Measurements from ENCODE around the gene RPSA.

Gene RPSA

GRCh38 chr3:39378957-39379777, 27.4 kb upstream of the RPSA start:
- no peak overlapping the region for H2AFZ ChIP-seq (ENCODE audit: low read depth)
- H3K4me2 ChIP-seq: no peak overlapping the region
- no peak overlapping the region for H3K9ac ChIP-seq
- TF ChIP-seq, protein P1, sequence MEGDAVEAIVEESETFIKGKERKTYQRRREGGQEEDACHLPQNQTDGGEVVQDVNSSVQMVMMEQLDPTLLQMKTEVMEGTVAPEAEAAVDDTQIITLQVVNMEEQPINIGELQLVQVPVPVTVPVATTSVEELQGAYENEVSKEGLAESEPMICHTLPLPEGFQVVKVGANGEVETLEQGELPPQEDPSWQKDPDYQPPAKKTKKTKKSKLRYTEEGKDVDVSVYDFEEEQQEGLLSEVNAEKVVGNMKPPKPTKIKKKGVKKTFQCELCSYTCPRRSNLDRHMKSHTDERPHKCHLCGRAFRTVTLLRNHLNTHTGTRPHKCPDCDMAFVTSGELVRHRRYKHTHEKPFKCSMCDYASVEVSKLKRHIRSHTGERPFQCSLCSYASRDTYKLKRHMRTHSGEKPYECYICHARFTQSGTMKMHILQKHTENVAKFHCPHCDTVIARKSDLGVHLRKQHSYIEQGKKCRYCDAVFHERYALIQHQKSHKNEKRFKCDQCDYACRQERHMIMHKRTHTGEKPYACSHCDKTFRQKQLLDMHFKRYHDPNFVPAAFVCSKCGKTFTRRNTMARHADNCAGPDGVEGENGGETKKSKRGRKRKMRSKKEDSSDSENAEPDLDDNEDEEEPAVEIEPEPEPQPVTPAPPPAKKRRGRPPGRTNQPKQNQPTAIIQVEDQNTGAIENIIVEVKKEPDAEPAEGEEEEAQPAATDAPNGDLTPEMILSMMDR (conservative IDR thresholded peaks at IDR 0.05; ENCODE audit: low read depth, low read length): no peak
- H3K27me3 ChIP-seq (ENCODE audit: insufficient read depth, low read depth): no peaks in the 10 kb centered on the region
- peaks cover 7% of the 10 kb centered on the region for H3K4me1 ChIP-seq (ENCODE audit: low read depth, poor library complexity, severe bottlenecking)
- no peak overlapping the region for H3K27ac ChIP-seq
- no peak overlapping the region for H3K4me3 ChIP-seq (IDR thresholded peaks at IDR 0.05; ENCODE audit: insufficient read depth, low read depth, low read length)
- no peaks in the 10 kb centered on the region for H3K79me2 ChIP-seq (ENCODE audit: insufficient read depth, low read depth)
- H4K20me1 ChIP-seq (ENCODE audit: insufficient read depth): no peaks in the 10 kb centered on the region
- H3K36me3 ChIP-seq (ENCODE audit: insufficient read depth): no peaks in the 10 kb centered on the region

DNA sequence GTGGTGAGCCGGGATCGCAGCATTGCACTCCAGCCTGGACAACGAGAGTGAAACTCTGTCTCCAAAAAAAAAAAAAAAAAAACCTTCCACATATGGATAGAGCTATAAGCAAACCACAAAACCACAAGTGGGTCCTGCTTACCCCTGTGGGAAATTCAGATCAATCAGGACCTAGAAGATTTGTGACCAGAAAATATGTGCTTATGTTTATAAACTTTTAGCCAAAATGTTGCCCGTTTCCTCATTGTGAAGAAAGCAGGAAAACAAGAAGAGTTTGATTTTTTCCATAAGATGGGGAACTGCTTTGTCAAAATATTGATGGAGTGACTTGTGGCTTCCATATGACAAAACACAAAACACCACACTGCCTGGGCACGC, 26.8 kb upstream of the RPSA start:
- no peaks in the 10 kb centered on the region for H3K36me3 ChIP-seq (ENCODE audit: insufficient read depth)
- H3K27ac ChIP-seq: no peak overlapping the region
- no peak overlapping the region for H2AFZ ChIP-seq (ENCODE audit: low read depth)
- H3K9ac ChIP-seq: no peak overlapping the region
- H4K20me1 ChIP-seq (ENCODE audit: insufficient read depth): no peaks in the 10 kb centered on the region
- TF ChIP-seq, protein P1 (conservative IDR thresholded peaks at IDR 0.05; ENCODE audit: low read depth, low read length): no peak
- H3K27me3 ChIP-seq (ENCODE audit: insufficient read depth, low read depth): no peaks in the 10 kb centered on the region
- peaks cover 7% of the 10 kb centered on the region for H3K4me1 ChIP-seq (ENCODE audit: low read depth, poor library complexity, severe bottlenecking)
- H3K4me3 ChIP-seq (IDR thresholded peaks at IDR 0.05; ENCODE audit: insufficient read depth, low read depth, low read length): no peak overlapping the region
- H3K4me2 ChIP-seq: no peak overlapping the region
- peaks cover 5% of the 10 kb centered on the region for H3K79me2 ChIP-seq (ENCODE audit: insufficient read depth, low read depth)

GRCh38 chr3:39381432-39381831, 25.1 kb upstream of the RPSA start:
- H2AFZ ChIP-seq (ENCODE audit: low read depth): no peak overlapping the region
- peaks cover 14% of the 10 kb centered on the region for H3K4me1 ChIP-seq (ENCODE audit: low read depth, poor library complexity, severe bottlenecking)
- no peaks in the 10 kb centered on the region for H3K27me3 ChIP-seq (ENCODE audit: insufficient read depth, low read depth)
- no peak overlapping the region for H3K27ac ChIP-seq
- H3K79me2 ChIP-seq (ENCODE audit: insufficient read depth, low read depth): peaks cover 21% of the 10 kb centered on the region
- H4K20me1 ChIP-seq (ENCODE audit: insufficient read depth): no peaks in the 10 kb centered on the region
- no peak overlapping the region for H3K4me3 ChIP-seq (IDR thresholded peaks at IDR 0.05; ENCODE audit: insufficient read depth, low read depth, low read length)
- H3K4me2 ChIP-seq: no peak overlapping the region
- H3K9ac ChIP-seq: no peak overlapping the region
- no peaks in the 10 kb centered on the region for H3K36me3 ChIP-seq (ENCODE audit: insufficient read depth)
- TF ChIP-seq, protein P1 (conservative IDR thresholded peaks at IDR 0.05; ENCODE audit: low read depth, low read length): no peak

DNA sequence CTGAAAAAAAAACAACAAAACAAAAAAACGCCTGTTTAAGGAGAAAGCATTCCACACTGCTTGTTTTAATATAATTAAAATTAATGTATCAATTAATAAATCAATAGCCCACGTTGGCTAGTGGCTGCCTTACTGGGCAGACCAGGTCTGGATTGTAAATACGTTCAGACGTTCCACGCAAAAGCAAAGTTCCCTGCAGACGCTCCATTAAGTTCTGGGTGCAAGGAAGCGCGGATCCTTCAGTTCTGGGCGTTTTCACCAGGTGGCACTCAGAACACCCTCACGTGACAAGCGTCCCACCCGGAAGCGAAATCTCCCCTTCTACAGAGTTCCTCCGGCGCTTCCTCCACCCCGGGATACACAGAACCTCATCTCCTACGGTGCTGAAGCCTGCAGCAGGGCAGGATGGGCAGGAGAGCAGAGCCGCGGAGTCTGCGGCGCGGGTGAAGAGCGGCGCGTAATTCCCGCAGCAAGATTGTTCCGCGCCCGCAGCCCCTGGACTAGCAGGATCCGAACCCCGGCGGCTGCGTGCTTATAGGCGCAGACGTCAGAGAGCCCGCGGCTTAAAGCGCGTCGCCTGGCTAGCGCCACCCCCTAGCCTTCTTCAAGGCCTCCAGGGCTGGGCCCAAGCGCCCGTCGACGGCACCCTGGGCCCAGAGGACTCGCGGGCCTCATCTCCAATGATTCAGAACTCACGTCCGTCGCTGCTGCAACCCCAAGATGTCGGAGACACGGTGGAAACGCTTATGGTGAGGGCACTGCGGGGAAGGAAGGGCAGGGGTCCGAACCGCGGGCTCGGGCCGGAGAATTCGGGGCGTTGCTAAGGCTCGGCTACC, 23.3 kb upstream of the RPSA start, which contains the start of gene SLC25A38:
TSS of gene SLC25A38 (plus strand) at position 326 of the 836 bp plus-strand sequence. CDS start at position 681, 355 bp downstream.
- H3K36me3 ChIP-seq (ENCODE audit: insufficient read depth): no peaks in the 10 kb centered on the region
- peak within 1 kb of the TSS; percentile 87 for H3K9ac ChIP-seq
- H3K27ac ChIP-seq: peak within 1 kb of the TSS; percentile 87
- H3K4me3 ChIP-seq (IDR thresholded peaks at IDR 0.05; ENCODE audit: insufficient read depth, low read depth, low read length): peak within 1 kb of the TSS; percentile 60
- peak within 1 kb of the TSS; percentile 78 for H2AFZ ChIP-seq (ENCODE audit: low read depth)
- H3K27me3 ChIP-seq (ENCODE audit: insufficient read depth, low read depth): no peaks in the 10 kb centered on the region
- H3K79me2 ChIP-seq (ENCODE audit: insufficient read depth, low read depth): peaks cover 33% of the 10 kb centered on the region
- peaks cover 16% of the 10 kb centered on the region for H3K4me1 ChIP-seq (ENCODE audit: low read depth, poor library complexity, severe bottlenecking)
- H4K20me1 ChIP-seq (ENCODE audit: insufficient read depth): no peaks in the 10 kb centered on the region
- peak within 1 kb of the TSS; percentile 95 for H3K4me2 ChIP-seq
- TF ChIP-seq, protein P1 (conservative IDR thresholded peaks at IDR 0.05; ENCODE audit: low read depth, low read length): no peak
